Endodermal cell (in vitro differentiated cells): ENCODE data around the gene LRRC28. TPM values are rescaled to one million over a fixed set of nuclear protein-coding genes. Genes with fewer than 3 reads are reported as not detected.
A peak's percentile ranks its signal among the peaks of the same experiment; 100 is the strongest.

Experiments
- DNase-seq: peaks from one replicate; pipeline ENCODE4 v3.0.0-alpha.2; 2017
- H3K27ac ChIP-seq: 2 replicates; pipeline ENCODE4 v1.5.1; 2013; ENCODE audit warnings: mild to moderate bottlenecking, low read depth, low read length, moderate library complexity
- H3K27me3 ChIP-seq: 2 replicates; pipeline ENCODE4 v1.6.1; 2013; ENCODE audit warnings: mild to moderate bottlenecking, low read length, moderate library complexity; ENCODE audit not compliant: insufficient read depth, control insufficient read depth, poor library complexity, severe bottlenecking
- H3K36me3 ChIP-seq: 2 replicates; pipeline ENCODE4 v1.7.0; 2013; ENCODE audit warnings: mild to moderate bottlenecking, low read length, moderate library complexity; ENCODE audit not compliant: control insufficient read depth, insufficient read depth
- H3K4me1 ChIP-seq: one replicate; pipeline ENCODE4 v1.7.0; 2013; ENCODE audit warnings: low read length; ENCODE audit not compliant: control insufficient read depth, insufficient read depth
- H3K4me3 ChIP-seq: 2 replicates; pipeline ENCODE4 v1.5.1; 2013; ENCODE audit warnings: mild to moderate bottlenecking, low read length, moderate library complexity
- H3K9ac ChIP-seq: 2 replicates; pipeline ENCODE4 v1.6.1; 2013; ENCODE audit warnings: mild to moderate bottlenecking, low read length, moderate library complexity; ENCODE audit not compliant: poor library complexity, severe bottlenecking; ENCODE audit errors: extremely low read depth
- H3K9me3 ChIP-seq: 2 replicates; pipeline ENCODE4 v1.6.1; 2013; ENCODE audit warnings: mild to moderate bottlenecking, low read length, moderate library complexity; ENCODE audit not compliant: control insufficient read depth
- H3K27ac Mint-ChIP-seq: 2 replicates; pipeline ENCODE4 v1.8.0; 2020; ENCODE audit warnings: mixed read lengths
- H3K27me3 Mint-ChIP-seq: 2 replicates; pipeline ENCODE4 v1.8.0; 2021; ENCODE audit warnings: mild to moderate bottlenecking, mixed read lengths; ENCODE audit not compliant: insufficient read depth
- H3K36me3 Mint-ChIP-seq: 2 replicates; pipeline ENCODE4 v1.8.0; 2020; ENCODE audit warnings: low read depth, mixed read lengths
- H3K4me1 Mint-ChIP-seq: 2 replicates; pipeline ENCODE4 v1.8.0; 2020; ENCODE audit warnings: mixed read lengths
- H3K4me3 Mint-ChIP-seq: 2 replicates; pipeline ENCODE4 v1.8.0; 2020; ENCODE audit warnings: mild to moderate bottlenecking, moderate library complexity, mixed read lengths
- H3K9me3 Mint-ChIP-seq: 2 replicates; pipeline ENCODE4 v1.8.0; 2020; ENCODE audit warnings: mild to moderate bottlenecking, mixed read lengths
- CTCF ChIP-seq: fragments of 200-600 bp; sonication (generic); conservative IDR thresholded peaks from 2 replicates; pipeline ENCODE4 v1.5.0; 2021; ENCODE audit warnings: antibody characterized with exemption, mild to moderate bottlenecking
- WGBS, 2 experiments: methylation state at CpG; one replicate each; pipeline versions ENCODE4 v1.1.5 to v1.1.7; 2013; ENCODE audit warnings: missing lambda C conversion rate in 2 of 2, mixed read lengths in 1 of 2; ENCODE audit not compliant: insufficient coverage in 1 of 2, insufficient read length in 1 of 2; 5-methylcytosine and 5-hydroxymethylcytosine counted together
- total RNA-seq, 2 donors: library from RNA; stranded (reverse); fragmentation: NEBNext Ultra II Directional in 1 of 2; extraction: Animal tissue kit (Norgen Biotek cat#: 25700) in 1 of 2; gene quantifications; 2 replicates in 1 of 2; 3 replicates in 1 of 2; pipeline ENCODE4 v1.2.1, GENCODE V29; 2021

Gene LRRC28
- total RNA-seq, 2 donors from 2014 or later = 26.1 to 35.5 TPM

GRCh38 chr15:99333413-99333812, 82.1 kb downstream of the LRRC28 start:
- no peak overlapping the region for H3K27ac Mint-ChIP-seq
- no peak overlapping the region for H3K4me3 Mint-ChIP-seq
- H3K27me3 ChIP-seq = no peaks in the 10 kb centered on the region
- no peaks in the 10 kb centered on the region for H3K9me3 ChIP-seq
- no peaks in the 10 kb centered on the region for H3K4me1 ChIP-seq
- H3K9ac ChIP-seq = no peak overlapping the region
- peaks cover 4% of the 10 kb centered on the region for H3K4me1 Mint-ChIP-seq
- no peaks in the 10 kb centered on the region for H3K9me3 Mint-ChIP-seq
- H3K36me3 Mint-ChIP-seq = no peaks in the 10 kb centered on the region
- no peak overlapping the region for H3K4me3 ChIP-seq
- DNase-seq = no peak
- no peaks in the 10 kb centered on the region for H3K27me3 Mint-ChIP-seq
- H3K27ac ChIP-seq = no peak overlapping the region
- H3K36me3 ChIP-seq = no peaks in the 10 kb centered on the region
- TF ChIP-seq CTCF = no peak

GRCh38 chr15:99333981-99334380, 82.7 kb downstream of the LRRC28 start:
- no peak for DNase-seq
- no peak overlapping the region for H3K27ac ChIP-seq
- WGBS, 2 experiments = 90 to 93% methylated on average over 4 to 8 of the region's 8 CpGs
- H3K4me3 Mint-ChIP-seq = no peak overlapping the region
- peaks cover 4% of the 10 kb centered on the region for H3K4me1 Mint-ChIP-seq
- H3K27ac Mint-ChIP-seq = peak overlapping the region; percentile 42
- no peaks in the 10 kb centered on the region for H3K36me3 ChIP-seq
- H3K9me3 Mint-ChIP-seq = no peaks in the 10 kb centered on the region
- no peaks in the 10 kb centered on the region for H3K27me3 ChIP-seq
- TF ChIP-seq CTCF = no peak
- H3K9ac ChIP-seq = no peak overlapping the region
- no peaks in the 10 kb centered on the region for H3K36me3 Mint-ChIP-seq
- no peak overlapping the region for H3K4me3 ChIP-seq
- H3K27me3 Mint-ChIP-seq = no peaks in the 10 kb centered on the region
- no peaks in the 10 kb centered on the region for H3K9me3 ChIP-seq
- H3K4me1 ChIP-seq = no peaks in the 10 kb centered on the region

- Mint-ChIP-seq H3K27me3 (no peaks in the 10 kb centered on the region), H3K4me3 (no peak overlapping the region), H3K36me3 (no peaks in the 10 kb centered on the region), H3K27ac (no peak overlapping the region), H3K9me3 (no peaks in the 10 kb centered on the region), H3K4me1 (peaks cover 4% of the 10 kb centered on the region)
- Histone ChIP-seq H3K9me3 (no peaks in the 10 kb centered on the region), H3K9ac (no peak overlapping the region), H3K4me1 (no peaks in the 10 kb centered on the region), H3K27me3 (no peaks in the 10 kb centered on the region), H3K4me3 (no peak overlapping the region), H3K36me3 (no peaks in the 10 kb centered on the region), H3K27ac (no peak overlapping the region)
- TF ChIP-seq CTCF = no peak
- no peak for DNase-seq
These were observed 84.2 kb downstream of the LRRC28 start for GRCh38 chr15:99335508-99335907.
